Activated CD4-positive, CD25-positive, alpha-beta regulatory T cell treated with anti-CD3 and anti-CD28 coated beads, Interleukin-2, amount 50 U/mL, for 72 hours (primary cell): Measurements from ENCODE around the gene PILRA.
"Not testable (repeated sequence)": the region's sequence is repeated elsewhere in the genome, so short reads cannot be mapped to it uniquely, and the experiment has no call there.

ENCODE experiments used
- DNase-seq: peaks from one replicate; pipeline ENCODE4 v3.0.0; 2021

PILRA gene

DNA sequence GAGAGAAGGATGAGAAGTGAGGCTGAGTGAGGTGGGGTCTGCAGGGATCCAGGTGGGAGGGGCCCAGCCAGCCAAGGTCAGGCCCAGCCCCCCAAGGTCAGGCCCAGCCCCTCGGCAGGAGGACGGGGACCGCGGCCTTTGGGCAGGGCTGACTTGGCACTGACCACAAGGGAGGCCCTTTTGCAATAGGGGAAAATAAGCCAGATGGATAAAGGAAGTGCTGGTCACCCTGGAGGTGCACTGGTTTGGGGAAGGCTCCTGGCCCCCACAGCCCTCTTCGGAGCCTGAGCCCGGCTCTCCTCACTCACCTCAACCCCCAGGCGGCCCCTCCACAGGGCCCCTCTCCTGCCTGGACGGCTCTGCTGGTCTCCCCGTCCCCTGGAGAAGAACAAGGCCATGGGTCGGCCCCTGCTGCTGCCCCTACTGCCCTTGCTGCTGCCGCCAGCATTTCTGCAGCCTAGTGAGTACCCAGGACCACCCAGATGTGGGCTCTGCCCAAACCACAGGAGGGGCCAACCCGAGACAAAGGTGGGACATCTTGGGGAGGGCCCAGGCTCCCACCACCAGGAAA lies at the start of gene PILRA:
PILRA (plus strand) TSS at position 227 of the 571 bp plus-strand sequence; CDS start at position 397, 170 bp downstream.
- DNase-seq: peak; percentile 13

DNA sequence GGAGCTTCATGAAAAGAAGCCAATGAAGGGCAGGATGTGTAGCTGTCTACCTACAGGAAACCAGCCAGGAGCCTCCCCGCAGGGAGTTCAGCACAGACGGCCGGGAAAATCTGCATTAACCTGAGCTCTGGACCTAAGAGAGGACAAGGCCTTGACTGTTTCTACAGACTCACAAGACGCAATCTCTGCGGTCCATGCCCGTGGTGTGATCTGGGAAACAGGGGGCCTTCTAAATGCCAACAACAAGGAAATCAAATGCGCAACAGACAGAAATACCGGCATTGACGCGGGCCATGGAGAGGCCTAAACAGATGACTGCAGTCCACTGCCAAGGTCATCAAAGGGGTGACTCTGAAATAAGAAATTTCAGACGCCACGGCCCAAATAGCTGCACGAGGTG lies 49.1 kb upstream of the PILRA start:
- not testable (repeated sequence) for DNase-seq

DNA sequence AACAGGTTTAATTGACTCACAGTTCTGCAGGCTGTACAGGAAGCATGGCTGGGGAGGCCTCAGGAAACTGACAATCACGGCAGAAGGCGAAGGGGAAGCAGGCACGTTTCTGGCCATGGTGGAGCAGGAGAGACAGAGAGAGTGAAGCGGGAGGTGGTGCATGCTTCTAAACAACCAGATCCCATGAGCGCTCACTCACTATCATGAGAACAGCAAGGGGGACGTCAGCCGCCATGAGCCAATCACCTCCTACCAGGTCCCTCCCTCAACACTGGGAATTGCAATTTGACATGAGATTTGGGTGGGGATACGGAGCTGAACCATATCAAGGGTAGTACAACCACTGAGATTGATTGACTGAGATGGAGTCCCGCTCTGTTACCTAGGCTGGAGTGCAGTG lies 47.6 kb upstream of the PILRA start:
- DNase-seq: not testable (repeated sequence)

DNA sequence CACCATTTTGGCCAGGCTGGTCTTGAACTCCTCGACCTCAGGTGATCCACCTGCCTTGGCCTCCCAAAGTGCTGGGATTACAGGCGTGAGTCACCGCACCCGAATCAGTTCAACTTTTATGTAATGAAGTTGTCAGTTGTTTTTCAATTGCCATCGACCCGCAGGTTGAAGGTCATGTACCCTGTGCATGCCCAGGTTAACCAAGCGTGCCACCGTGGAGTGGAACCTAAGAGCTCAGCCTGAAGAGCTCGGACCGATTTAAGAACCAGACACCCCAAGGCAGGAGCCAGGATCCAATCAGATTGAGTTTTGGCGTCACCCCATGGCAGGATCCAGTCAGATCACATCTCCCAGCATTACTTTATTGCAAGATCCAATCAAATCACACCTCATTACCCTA lies 46.4 kb upstream of the PILRA start:
- not testable (repeated sequence) for DNase-seq

- peak; percentile 87 for DNase-seq
These were observed 37.5 kb upstream of the PILRA start for GRCh38 chr7:100335566-100336466.

- not testable (repeated sequence) for DNase-seq
These were observed 35.1 kb upstream of the PILRA start for GRCh38 chr7:100338083-100338696.

DNA sequence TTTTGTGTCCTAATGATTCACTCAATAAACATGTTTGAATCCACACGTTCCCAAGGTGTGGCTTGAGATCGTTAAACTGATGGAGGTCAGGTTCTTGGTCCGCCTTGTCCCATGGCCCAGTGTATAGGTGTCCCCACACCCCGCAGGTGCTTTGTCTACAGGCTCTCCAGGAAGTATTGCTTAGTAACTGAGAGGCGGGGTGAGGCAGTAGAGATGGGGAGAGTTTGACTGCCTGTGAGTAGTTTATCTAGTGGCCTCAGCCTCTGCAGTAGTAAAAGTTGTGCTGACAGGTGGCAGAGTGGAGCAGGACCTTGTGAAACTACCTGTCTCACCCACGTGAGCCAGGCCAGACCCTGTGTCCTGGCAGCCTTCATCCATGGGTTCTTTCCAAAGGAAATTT lies 32.0 kb upstream of the PILRA start:
- peak; percentile 8 for DNase-seq

DNA sequence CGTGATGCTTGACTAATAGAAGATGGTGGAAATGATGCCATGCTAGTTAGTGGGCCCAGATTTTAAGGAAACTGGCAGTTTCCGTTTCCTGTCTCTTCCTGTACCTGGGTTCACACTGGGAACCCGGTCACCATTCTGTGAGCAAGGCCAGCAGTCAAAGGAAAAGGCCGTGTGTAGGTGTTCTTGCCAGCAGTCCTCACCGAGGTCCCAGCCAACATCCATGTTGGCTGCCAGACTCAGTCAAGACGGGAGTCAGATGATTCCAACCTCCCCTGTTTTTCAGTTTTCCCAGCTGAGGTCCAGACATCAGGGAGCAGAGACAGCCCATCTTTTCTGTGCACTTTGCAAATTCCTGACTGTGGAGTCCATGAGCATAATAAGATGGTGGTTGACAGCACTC lies 30.5 kb upstream of the PILRA start:
- DNase-seq: no peak

DNA sequence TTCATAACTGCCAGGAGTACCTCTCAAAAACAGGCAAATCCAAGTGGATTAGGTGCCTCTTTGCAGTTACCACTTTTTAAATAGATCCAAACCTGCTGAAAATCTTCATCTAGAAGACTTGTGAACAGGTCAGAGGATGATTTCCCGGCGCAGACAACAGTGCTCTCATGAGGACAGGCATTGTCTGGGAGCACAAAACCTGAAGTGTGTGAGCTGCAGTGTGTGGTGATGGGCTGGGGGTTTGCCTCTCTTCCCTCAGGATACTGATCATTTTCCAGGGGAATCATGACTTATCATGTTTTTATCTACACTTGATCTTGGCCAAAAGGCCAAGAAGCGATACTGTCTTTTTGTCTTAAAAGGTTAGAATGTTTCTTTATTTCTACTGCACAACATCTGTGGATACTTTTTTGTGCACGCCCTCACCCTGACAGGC lies 29.1 kb upstream of the PILRA start:
- not testable (repeated sequence) for DNase-seq

DNA sequence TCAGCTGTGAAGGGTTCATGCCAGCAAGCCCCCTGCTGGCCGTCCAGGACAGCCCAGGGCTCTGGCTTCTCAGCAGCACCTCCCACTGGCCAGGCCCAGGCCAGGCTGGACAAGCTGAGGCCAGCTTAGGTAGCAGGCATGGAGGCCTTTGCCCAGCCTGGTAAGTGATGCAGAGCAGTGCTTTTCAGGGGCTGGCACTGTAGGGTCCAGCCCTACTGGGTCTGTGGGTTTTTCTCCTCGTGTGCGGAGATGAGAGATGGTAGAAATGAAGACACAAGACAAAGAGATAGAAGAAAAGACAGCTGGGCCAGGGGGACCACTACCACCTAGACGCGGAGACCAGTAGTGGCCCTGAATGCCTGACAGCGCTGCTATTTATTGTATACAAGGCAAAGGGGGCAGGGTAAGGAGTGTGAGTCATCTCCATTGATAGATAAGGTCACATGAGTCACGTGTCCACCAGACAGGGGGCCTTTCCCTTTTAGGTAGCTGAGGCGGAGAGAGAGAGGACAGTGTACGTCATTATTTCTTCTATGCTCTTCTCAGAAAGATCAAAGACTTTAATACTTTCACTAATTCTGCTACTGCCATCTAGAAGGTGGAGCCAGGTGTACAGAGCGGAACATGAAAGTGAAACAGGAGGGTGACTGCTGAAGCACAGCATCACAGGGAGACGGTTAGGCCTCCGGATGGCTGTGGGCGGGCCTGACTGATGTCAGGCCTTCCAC lies 28.6 kb upstream of the PILRA start:
- DNase-seq: peak; percentile 67

- DNase-seq: peak; percentile 71
These were observed 28.0 kb upstream of the PILRA start for GRCh38 chr7:100345288-100345672.

- DNase-seq: no peak
These were observed 26.4 kb upstream of the PILRA start for GRCh38 chr7:100346921-100347320.

DNA sequence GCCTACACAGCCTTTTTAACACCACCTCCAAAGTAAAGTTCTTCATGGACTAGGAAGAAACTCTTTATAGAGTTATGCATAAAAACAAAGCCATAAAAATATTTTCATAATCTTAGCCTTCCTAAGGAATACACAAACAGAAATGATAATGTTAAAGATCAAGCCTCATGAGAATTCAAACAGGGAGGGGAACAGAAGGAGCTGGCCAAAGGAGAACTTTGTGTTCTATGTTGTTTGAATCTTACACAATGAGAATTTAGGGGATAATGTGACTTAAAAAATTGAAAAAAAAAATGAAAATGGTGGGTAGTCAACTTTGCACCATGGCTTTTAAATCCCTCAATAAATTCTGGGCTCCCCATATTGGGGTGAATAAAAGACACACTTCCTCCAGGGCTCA lies 24.5 kb upstream of the PILRA start:
- DNase-seq: no peak

- no peak for DNase-seq
These were observed 23.5 kb upstream of the PILRA start for GRCh38 chr7:100349757-100350156.

DNA sequence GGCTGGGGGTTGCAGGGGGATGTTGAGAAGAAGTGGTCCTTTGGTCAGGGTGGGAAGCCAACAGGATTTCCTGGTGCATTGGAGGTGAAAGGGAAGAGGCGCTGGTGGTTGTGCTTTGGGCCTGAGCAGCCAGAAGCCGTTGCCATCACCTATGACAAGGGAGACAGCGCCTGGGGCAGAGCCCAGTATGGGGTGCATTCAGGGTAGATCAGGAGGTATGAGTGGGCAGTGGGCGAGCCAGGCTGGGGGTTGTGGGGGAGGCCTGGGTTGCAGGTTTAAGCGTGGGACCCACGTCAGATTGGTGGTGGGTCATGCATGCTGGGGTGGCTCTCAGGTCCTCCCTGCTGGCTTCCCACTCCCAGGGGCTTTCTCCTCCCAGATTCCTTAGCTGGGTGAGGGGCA lies 21.6 kb upstream of the PILRA start:
- no peak for DNase-seq

GRCh38 chr7:100352230-100352781 lies 21.0 kb upstream of the PILRA start:
- DNase-seq: not testable (repeated sequence)

- DNase-seq: no peak
These were observed 20.2 kb upstream of the PILRA start for GRCh38 chr7:100352984-100353684.

DNA sequence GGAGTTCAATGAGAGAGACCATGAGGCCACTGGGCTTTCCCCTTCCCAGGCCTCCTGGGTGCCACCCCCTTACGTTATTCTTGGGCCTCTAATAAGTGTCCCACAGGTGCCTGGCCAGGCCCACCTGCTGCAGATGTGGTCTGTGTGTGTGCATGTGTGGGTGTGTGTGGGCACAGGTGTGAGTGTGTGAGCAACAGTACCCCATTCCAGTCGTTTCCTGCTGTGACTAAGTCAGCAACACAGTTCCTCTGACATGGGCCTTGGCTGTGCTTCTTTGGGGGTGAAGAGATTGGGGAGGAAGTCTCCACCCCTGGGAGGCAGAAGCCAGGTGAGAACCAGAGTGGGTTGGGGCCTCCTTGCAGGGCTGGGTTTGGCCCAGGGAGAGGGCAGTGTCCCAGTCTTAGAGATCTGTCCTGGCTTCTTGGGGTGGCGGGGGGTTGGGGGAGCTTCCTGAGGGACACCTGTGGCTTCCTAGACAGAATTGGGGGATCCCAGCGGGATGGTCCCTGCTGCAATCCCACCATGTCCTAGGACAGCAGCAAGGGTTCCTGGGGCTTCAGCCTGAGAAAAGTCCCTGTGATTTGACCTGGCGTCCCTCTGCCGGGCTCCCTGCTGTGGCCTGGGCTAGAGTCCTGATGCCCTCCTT lies 19.5 kb upstream of the PILRA start:
- DNase-seq: no peak

GRCh38 chr7:100356416-100357068 lies 16.7 kb upstream of the PILRA start:
- no peak for DNase-seq

- no peak for DNase-seq
These were observed 16.1 kb upstream of the PILRA start for GRCh38 chr7:100357131-100357561.
